ENCODE results near the gene SLC16A5. TPM values are rescaled to one million over a fixed set of nuclear protein-coding genes. Genes with fewer than 3 reads are reported as not detected.

The SLC16A5 gene
- total and polyA plus RNA-seq, 2 donors from 2014 or later, result 28.4 to 184 TPM

- Histone ChIP-seq H3K9ac (ENCODE audit: low read length in 3 of 3) (peak within 1 kb of the TSS; percentile 85 to 95 (median 91)), H3K9me3 (ENCODE audit: control insufficient read depth in 2 of 3, insufficient read depth in 1 of 3, low read length in 3 of 3) (no peaks in the 10 kb centered on the region), H3K4me3 (ENCODE audit: low read length in 3 of 3) (peak within 1 kb of the TSS; percentile 86 to 94 (median 91)), H3K36me3 (ENCODE audit: control insufficient read depth in 2 of 3, insufficient read depth in 3 of 3, low read length in 3 of 3) (peaks cover 5 to 8% (median 6%) of the 10 kb centered on the region in 3 donors), H3K27me3 (ENCODE audit: control insufficient read depth, insufficient read depth, low read length) (no peaks in the 10 kb centered on the region), H3K4me1 (ENCODE audit: control insufficient read depth in 2 of 3, insufficient read depth in 2 of 3, low read depth in 1 of 3, low read length in 3 of 3) (peaks cover 0 to 10% (median 6%) of the 10 kb centered on the region in 3 donors), H3K27ac (ENCODE audit: low read depth in 2 of 2, low read length in 2 of 2) (peak within 1 kb of the TSS; percentile 87 to 97)
- intact Hi-C loops (cut with DNase I), result no loop called here
- no peak for FAIRE-seq
- DNase-seq, result peak; percentile 97 to 99 (median 98)
- no peak for TF ChIP-seq CTCF (IDR thresholded peaks at IDR 0.05; ENCODE audit: borderline replicate concordance, extremely low read depth, insufficient read depth)
Observed at GRCh38 chr17:75046407-75047289, 41.1 kb upstream of the SLC16A5 start, which contains the start of the genes ATP5PD and KCTD2. Gene ATP5PD, minus strand, starts transcription at chr17:75046969. Its CDS starts 4,319 bp downstream, at chr17:75042650. Gene KCTD2, plus strand, starts transcription at chr17:75047225. Its CDS starts 26 bp downstream, at chr17:75047251.

- peak; percentile 30 to 88 (median 64) for DNase-seq
- no peak for TF ChIP-seq CTCF (IDR thresholded peaks at IDR 0.05; ENCODE audit: borderline replicate concordance, extremely low read depth, insufficient read depth)
Observed at GRCh38 chr17:75047398-75048098, 40.2 kb upstream of the SLC16A5 start.

GRCh38 chr17:75048249-75048878 lies 39.4 kb upstream of the SLC16A5 start:
- DNase-seq, result no peak
- Histone ChIP-seq H3K27ac (ENCODE audit: low read depth in 2 of 2, low read length in 2 of 2) (no peak overlapping the region), H3K4me3 (ENCODE audit: low read length in 3 of 3) (peak overlapping the region; percentile 56 to 91 (median 85)), H3K9me3 (ENCODE audit: control insufficient read depth in 2 of 3, insufficient read depth in 1 of 3, low read length in 3 of 3) (no peaks in the 10 kb centered on the region), H3K9ac (ENCODE audit: low read length in 3 of 3) (peak overlapping the region; percentile 11 to 85 (median 85)), H3K4me1 (ENCODE audit: control insufficient read depth in 2 of 3, insufficient read depth in 2 of 3, low read depth in 1 of 3, low read length in 3 of 3) (peaks cover 0 to 10% (median 6%) of the 10 kb centered on the region in 3 donors), H3K27me3 (ENCODE audit: control insufficient read depth, insufficient read depth, low read length) (no peaks in the 10 kb centered on the region), H3K36me3 (ENCODE audit: control insufficient read depth in 2 of 3, insufficient read depth in 3 of 3, low read length in 3 of 3) (peaks cover 0 to 7% (median 0%) of the 10 kb centered on the region in 3 donors)
- TF ChIP-seq CTCF (IDR thresholded peaks at IDR 0.05; ENCODE audit: borderline replicate concordance, extremely low read depth, insufficient read depth), result no peak
- no peak for FAIRE-seq
- intact Hi-C loops (cut with DNase I), result no loop called here

More at GRCh38 chr17:75047398-75048098, 40.2 kb upstream of the SLC16A5 start:
- H3K9me3 ChIP-seq (ENCODE audit: control insufficient read depth in 2 of 3, insufficient read depth in 1 of 3, low read length in 3 of 3), result no peaks in the 10 kb centered on the region
- H3K36me3 ChIP-seq (ENCODE audit: control insufficient read depth in 2 of 3, insufficient read depth in 3 of 3, low read length in 3 of 3), result peaks cover 0 to under 1% (median 0%) of the 10 kb centered on the region in 3 donors
- H3K4me3 ChIP-seq (ENCODE audit: low read length in 3 of 3), result peak overlapping the region; percentile 56 to 91 (median 85)
- H3K4me1 ChIP-seq (ENCODE audit: control insufficient read depth in 2 of 3, insufficient read depth in 2 of 3, low read depth in 1 of 3, low read length in 3 of 3), result peaks cover 0 to 10% (median 6%) of the 10 kb centered on the region in 3 donors
- H3K27ac ChIP-seq (ENCODE audit: low read depth in 2 of 2, low read length in 2 of 2), result peak overlapping the region in 1 of 2 donors; percentile 17
- FAIRE-seq, result no peak
- intact Hi-C loops (cut with DNase I), result no loop called here
- H3K9ac ChIP-seq (ENCODE audit: low read length in 3 of 3), result peak overlapping the region; percentile 34 to 85 (median 85)
- H3K27me3 ChIP-seq (ENCODE audit: control insufficient read depth, insufficient read depth, low read length), result no peaks in the 10 kb centered on the region
